ACC112 (cell line): ENCODE data around the gene FSTL4.

Source experiments
- H2AFZ ChIP-seq: fragments of 200-600 bp; sonication (generic); one replicate; pipeline ENCODE4 v1.6.0; 2017; ENCODE audit warnings: antibody characterized with exemption, low read length; ENCODE audit not compliant: unreplicated experiment
- H3K27ac ChIP-seq: fragments of 200-600 bp; sonication (generic); 2 replicates; pipeline ENCODE4 v1.5.1; 2014; ENCODE audit warnings: low read depth, mild to moderate bottlenecking, antibody characterized with exemption, low read length, moderate library complexity
- H3K27me3 ChIP-seq: fragments of 200-600 bp; sonication (generic); 2 replicates; pipeline ENCODE4 v1.6.1; 2014; ENCODE audit warnings: mild to moderate bottlenecking, antibody characterized with exemption, low read length, moderate library complexity, mixed read lengths; ENCODE audit not compliant: insufficient read depth
- H3K36me3 ChIP-seq: fragments of 200-600 bp; sonication (generic); 2 replicates; pipeline ENCODE4 v1.6.1; 2016; ENCODE audit warnings: mild to moderate bottlenecking, antibody characterized with exemption, low read length, moderate library complexity, mixed read lengths; ENCODE audit not compliant: insufficient read depth
- H3K4me1 ChIP-seq: fragments of 200-600 bp; sonication (generic); one replicate; pipeline ENCODE4 v1.6.1; 2016; ENCODE audit warnings: low read length, mixed read lengths; ENCODE audit not compliant: insufficient read depth, unreplicated experiment, control insufficient read depth
- H3K4me3 ChIP-seq: fragments of 200-600 bp; sonication (generic); 2 replicates; pipeline ENCODE4 v1.5.1; 2014; ENCODE audit warnings: mild to moderate bottlenecking, low read depth, low read length
- H3K79me2 ChIP-seq: fragments of 200-600 bp; sonication (generic); one replicate; pipeline ENCODE4 v1.6.0; 2016; ENCODE audit warnings: low read length; ENCODE audit not compliant: control insufficient read depth, unreplicated experiment, insufficient read depth

FSTL4 gene

DNA sequence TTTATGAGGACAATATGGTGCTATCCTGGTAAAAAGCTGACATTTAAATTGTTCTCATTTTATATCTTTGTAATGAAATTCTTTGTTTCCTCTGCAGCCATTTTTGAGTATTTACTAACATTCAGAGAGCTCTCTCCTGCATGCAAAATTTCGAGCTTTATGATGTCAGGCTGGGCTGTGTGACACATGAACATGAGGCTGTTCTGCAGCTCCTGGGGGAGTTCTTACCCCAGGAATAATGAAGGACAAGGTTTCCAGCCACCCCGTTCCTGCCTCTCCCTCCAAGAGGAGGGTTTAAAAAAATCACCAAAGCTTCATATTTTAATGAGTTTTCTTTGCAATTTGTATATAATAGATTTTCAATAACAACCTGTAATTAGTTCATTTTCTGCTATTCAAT is 308.2 kb downstream of the FSTL4 start:
- Histone ChIP-seq H2AFZ (no peak overlapping the region), H3K4me1 (no peaks in the 10 kb centered on the region), H3K79me2 (no peaks in the 10 kb centered on the region), H3K27me3 (peaks cover 84% of the 10 kb centered on the region), H3K36me3 (no peaks in the 10 kb centered on the region), H3K27ac (no peak overlapping the region), H3K4me3 (no peak overlapping the region)

DNA sequence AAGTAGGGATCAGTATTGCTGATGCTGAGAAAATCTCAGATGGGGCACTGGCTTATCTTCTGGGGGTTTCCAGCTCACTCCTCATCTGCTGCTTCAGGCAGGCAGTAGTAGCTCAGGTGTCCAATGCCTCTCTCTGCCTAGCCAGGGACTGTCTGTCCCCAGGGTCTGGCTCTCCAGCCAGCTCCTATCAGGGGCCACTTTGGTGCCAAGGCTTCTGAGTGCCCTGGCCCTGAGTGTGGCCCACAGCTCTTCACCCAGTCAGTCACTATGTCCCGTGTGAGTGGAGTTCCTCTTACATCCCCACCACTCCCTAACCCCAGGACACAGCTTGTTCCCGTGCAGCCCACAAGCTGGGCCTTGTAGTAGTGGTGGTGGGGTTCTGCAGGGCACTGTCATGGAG is 309.0 kb downstream of the FSTL4 start:
- H3K4me3 ChIP-seq: no peak overlapping the region
- H2AFZ ChIP-seq: no peak overlapping the region
- peaks cover 82% of the 10 kb centered on the region for H3K27me3 ChIP-seq
- no peaks in the 10 kb centered on the region for H3K79me2 ChIP-seq
- no peaks in the 10 kb centered on the region for H3K36me3 ChIP-seq
- H3K4me1 ChIP-seq: no peaks in the 10 kb centered on the region
- H3K27ac ChIP-seq: no peak overlapping the region

DNA sequence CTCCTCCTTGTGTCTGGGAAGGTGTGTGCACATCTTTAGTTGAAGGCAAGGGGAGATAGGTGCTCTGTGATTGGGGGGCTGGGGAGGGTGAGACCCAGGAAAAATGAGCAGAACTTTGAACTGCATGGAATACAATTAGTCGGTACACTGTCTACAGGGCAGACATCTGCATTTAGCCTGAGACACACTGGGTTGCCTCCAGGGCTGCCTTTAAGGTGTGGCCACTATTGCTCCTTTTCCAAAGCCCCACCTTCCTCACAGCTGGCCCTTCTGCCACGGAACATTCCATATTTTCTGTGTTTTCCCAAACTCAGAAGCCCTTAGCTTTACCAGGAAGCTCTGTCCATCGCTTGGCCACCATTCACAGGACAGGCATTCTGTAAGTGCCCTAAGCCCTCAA is 312.6 kb downstream of the FSTL4 start:
- H3K4me3 ChIP-seq: no peak overlapping the region
- H2AFZ ChIP-seq: no peak overlapping the region
- no peaks in the 10 kb centered on the region for H3K36me3 ChIP-seq
- H3K27ac ChIP-seq: no peak overlapping the region
- H3K27me3 ChIP-seq: peaks cover 85% of the 10 kb centered on the region
- no peaks in the 10 kb centered on the region for H3K79me2 ChIP-seq
- H3K4me1 ChIP-seq: no peaks in the 10 kb centered on the region

DNA sequence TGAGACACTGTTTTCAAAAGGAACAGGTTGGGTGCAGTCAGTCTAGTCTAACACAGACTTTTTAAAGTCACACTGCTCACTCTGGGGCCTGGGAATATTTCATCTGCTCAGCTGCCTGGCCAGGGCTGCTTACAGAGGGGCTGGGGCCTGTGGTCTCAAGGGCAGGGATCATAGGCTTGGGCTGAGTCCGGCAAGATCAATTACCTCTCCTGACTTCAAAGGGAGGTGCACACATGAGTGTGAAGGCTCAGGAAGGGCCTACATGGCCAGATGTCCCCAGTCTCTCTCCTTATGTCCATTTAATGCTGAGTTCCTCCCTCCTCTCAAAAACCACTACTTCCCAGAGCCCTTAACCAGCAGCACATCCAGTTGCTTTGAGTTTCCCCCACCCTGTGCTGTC is 313.3 kb downstream of the FSTL4 start:
- Histone ChIP-seq H3K4me3 (no peak overlapping the region), H3K36me3 (no peaks in the 10 kb centered on the region), H3K27ac (no peak overlapping the region)

DNA sequence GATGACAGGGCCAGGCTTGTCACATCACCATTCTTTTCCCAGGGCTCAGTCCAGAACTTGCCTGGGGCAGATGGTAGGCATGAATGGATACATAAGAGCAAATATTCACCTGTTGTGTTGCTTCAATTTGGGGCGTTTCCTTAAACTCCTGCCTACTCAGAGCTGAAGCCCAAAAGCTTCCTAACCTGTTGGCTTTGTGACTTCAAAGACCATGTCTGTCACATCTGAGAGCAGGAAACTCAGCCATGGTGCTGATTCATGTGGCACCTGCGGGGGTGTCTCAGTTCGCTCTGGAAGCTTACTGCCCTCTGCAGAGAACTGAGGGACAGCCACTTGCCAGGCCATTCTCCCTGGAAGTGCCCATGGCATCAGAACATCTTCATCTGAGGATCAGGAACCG is 313.9 kb downstream of the FSTL4 start:
- H2AFZ ChIP-seq: no peak overlapping the region
- no peak overlapping the region for H3K4me3 ChIP-seq
- no peaks in the 10 kb centered on the region for H3K4me1 ChIP-seq
- no peaks in the 10 kb centered on the region for H3K36me3 ChIP-seq
- no peaks in the 10 kb centered on the region for H3K79me2 ChIP-seq
- H3K27ac ChIP-seq: no peak overlapping the region
- H3K27me3 ChIP-seq: peaks cover 83% of the 10 kb centered on the region

More for the DNA sequence above, 313.3 kb downstream of the FSTL4 start:
- no peaks in the 10 kb centered on the region for H3K4me1 ChIP-seq
- H3K79me2 ChIP-seq: no peaks in the 10 kb centered on the region
- peaks cover 85% of the 10 kb centered on the region for H3K27me3 ChIP-seq
- no peak overlapping the region for H2AFZ ChIP-seq

DNA sequence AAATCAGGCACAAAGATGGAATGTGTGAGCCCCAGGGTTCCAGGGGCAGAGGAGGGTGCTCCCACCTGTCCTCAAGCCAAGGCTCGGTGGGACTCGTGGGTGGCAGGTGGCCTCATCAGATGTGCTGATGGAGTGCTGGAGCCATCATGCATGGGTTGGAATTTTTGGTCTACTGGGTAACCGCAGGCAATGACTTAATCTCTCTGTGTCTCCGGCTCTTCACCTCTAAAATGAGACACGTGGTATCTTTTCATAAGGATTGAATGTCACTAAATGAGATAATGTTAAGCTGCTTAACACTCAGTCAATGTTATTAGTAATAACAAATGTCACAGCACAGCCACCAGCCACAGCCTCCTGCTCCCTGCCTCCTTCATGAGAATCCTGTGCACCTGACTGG is 315.0 kb downstream of the FSTL4 start:
- no peak overlapping the region for H3K4me3 ChIP-seq
- no peaks in the 10 kb centered on the region for H3K36me3 ChIP-seq
- H3K27ac ChIP-seq: no peak overlapping the region
- no peaks in the 10 kb centered on the region for H3K4me1 ChIP-seq
- H3K79me2 ChIP-seq: no peaks in the 10 kb centered on the region
- peaks cover 71% of the 10 kb centered on the region for H3K27me3 ChIP-seq
- H2AFZ ChIP-seq: no peak overlapping the region

DNA sequence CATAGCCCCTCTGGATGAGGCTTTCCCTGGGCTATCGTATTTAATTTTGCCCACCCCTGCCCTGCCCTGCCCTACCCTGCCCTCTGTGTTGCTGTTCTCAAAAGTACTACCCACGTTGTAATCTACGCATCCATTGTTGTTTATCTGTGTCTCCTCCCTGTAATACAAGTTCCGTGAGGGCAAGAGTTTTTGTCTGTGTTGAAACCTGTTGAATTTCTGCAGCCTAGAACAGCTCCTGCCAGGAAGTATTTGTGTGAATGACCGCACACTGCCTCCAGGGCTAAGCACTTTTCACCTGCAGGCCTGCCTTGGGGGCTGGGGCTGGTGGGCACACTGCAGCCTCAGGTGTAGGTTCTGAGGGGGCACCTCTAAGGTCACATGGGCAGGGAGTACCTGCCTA is 315.7 kb downstream of the FSTL4 start:
- Histone ChIP-seq H3K27me3 (peaks cover 64% of the 10 kb centered on the region), H3K4me3 (no peak overlapping the region), H3K27ac (no peak overlapping the region), H3K36me3 (no peaks in the 10 kb centered on the region), H3K4me1 (no peaks in the 10 kb centered on the region), H3K79me2 (no peaks in the 10 kb centered on the region), H2AFZ (no peak overlapping the region)

DNA sequence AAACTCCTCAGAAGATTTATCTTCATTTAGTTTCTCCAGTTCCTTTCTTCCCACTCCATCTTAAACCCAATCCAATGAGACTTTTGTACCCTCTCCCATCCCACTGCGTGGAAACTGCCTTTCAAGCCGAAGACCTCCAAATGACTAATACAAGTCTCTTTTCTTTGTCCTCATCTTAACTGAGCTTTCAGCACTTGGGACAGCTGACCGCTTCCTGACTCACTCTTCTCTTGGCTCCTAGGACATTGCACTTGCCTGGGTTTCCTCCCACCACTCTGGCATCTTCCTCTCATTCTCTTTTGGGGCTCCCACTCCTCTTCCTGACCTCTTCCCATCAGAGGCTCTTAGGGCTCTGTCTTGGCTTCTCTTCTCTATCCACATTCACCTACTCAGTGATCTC is 316.8 kb downstream of the FSTL4 start:
- Histone ChIP-seq H3K27ac (no peak overlapping the region), H3K27me3 (peaks cover 56% of the 10 kb centered on the region), H3K36me3 (no peaks in the 10 kb centered on the region), H2AFZ (no peak overlapping the region), H3K4me1 (no peaks in the 10 kb centered on the region), H3K4me3 (no peak overlapping the region), H3K79me2 (no peaks in the 10 kb centered on the region)

DNA sequence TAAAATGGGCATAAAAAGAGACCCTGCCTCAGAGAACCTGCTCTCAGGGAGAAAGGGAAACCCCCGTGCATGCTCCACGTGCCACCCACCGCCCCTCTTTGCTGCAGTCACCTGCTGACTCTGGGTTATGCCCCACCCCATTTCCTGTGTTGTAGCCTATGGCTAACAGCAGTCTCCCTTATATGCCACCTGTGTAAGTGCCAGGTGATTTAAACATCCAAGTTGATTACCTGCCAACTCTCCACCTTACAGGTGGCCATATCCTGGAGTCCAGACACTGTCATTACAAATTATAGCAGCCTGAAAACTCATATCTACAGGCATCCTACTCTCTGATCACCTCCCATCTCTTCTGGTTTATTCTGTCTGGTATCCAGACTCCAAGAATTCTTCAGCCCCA is 318.0 kb downstream of the FSTL4 start:
- Histone ChIP-seq H3K79me2 (no peaks in the 10 kb centered on the region), H2AFZ (no peak overlapping the region), H3K27ac (no peak overlapping the region), H3K36me3 (no peaks in the 10 kb centered on the region), H3K4me3 (no peak overlapping the region), H3K27me3 (peaks cover 48% of the 10 kb centered on the region), H3K4me1 (no peaks in the 10 kb centered on the region)

DNA sequence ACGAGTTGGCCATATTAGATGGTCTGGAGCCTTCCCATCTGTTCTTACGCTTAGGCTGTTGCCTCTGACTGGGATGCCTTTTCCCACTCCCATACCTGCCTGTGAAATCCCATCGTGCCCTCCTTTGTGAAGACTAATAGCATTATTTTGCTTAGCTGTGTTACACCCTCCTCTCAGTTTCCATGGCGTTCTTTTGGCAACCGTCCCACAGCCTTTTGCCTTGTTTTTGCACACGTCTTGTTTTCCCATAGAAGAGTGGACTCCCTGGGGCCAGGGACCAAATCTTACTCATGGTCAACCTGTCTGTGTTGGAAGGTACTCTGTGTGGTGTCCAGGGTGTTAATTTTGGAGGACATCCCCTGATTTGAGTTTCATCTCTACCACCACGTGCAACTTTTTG is 318.4 kb downstream of the FSTL4 start:
- Histone ChIP-seq H2AFZ (no peak overlapping the region), H3K4me3 (no peak overlapping the region), H3K36me3 (no peaks in the 10 kb centered on the region), H3K4me1 (no peaks in the 10 kb centered on the region), H3K27me3 (peaks cover 44% of the 10 kb centered on the region), H3K27ac (no peak overlapping the region), H3K79me2 (no peaks in the 10 kb centered on the region)

DNA sequence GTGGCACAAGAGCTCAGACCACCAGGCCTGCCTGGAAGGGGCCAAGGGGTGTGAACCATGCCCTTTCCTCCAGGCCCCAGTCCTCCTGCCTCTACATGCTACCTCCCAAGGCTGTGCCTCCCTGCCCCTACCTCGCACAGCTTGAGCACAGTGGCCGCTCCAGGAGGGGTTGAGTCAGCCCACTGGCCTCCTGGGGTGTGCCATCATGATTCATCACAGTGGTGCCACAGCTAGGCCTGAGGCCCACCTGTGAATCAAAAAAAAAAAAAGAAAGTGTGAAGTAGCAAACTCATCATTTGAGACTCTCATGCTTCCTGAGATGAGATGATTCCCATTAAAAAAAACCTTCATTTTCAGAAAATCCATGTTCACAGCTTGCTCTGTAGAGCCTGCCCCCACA is 320.0 kb downstream of the FSTL4 start:
- H2AFZ ChIP-seq: no peak overlapping the region
- no peaks in the 10 kb centered on the region for H3K79me2 ChIP-seq
- no peak overlapping the region for H3K4me3 ChIP-seq
- H3K4me1 ChIP-seq: no peaks in the 10 kb centered on the region
- no peak overlapping the region for H3K27ac ChIP-seq
- H3K27me3 ChIP-seq: peaks cover 30% of the 10 kb centered on the region
- H3K36me3 ChIP-seq: no peaks in the 10 kb centered on the region

DNA sequence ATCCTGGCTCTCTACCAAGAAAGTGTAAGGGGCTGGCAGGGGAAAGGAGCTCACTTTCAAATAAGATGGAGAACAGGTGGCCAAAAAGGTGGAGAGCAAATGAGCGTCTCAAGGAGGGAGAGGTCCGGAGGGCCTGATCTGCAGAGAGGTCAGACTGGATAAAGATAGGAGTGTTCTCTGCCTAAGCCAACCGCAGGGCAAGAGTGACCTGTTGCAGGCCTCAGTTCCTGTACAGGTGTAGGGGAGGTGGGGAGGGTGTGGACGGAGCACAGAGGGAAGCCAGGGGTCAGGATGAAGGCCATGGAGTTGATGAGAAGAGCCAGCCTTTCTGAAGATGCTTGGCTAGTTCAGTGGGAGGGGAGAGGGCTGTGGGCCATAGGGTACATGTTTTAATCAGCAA is 320.8 kb downstream of the FSTL4 start:
- no peaks in the 10 kb centered on the region for H3K79me2 ChIP-seq
- H3K27ac ChIP-seq: no peak overlapping the region
- peaks cover 24% of the 10 kb centered on the region for H3K27me3 ChIP-seq
- no peaks in the 10 kb centered on the region for H3K36me3 ChIP-seq
- no peak overlapping the region for H3K4me3 ChIP-seq
- H3K4me1 ChIP-seq: no peaks in the 10 kb centered on the region
- H2AFZ ChIP-seq: no peak overlapping the region
